OCI-LY3 (cell line): ENCODE data around the gene HOXD8.

Experiments
- H2AFZ ChIP-seq: fragments of 200-600, 300-600 bp; shearing (Covaris generic); 2 replicates; pipeline ENCODE4 v1.6.0; 2014; ENCODE audit warnings: antibody characterized with exemption, low read depth, low read length
- H3K27ac ChIP-seq: fragments of 200-600, 300-600 bp; sonication (generic); 2 replicates; pipeline ENCODE4 v1.5.1; 2014; ENCODE audit warnings: mild to moderate bottlenecking, low read length, moderate library complexity, mixed read lengths
- H3K27me3 ChIP-seq: fragments of 200-600, 300-600 bp; sonication (generic); 2 replicates; pipeline ENCODE4 v1.6.1; 2014; ENCODE audit warnings: low read depth, low read length, mixed read lengths
- H3K36me3 ChIP-seq: fragments of 200-600, 300-600 bp; sonication (generic); replicated peaks from 2 replicates; pipeline ENCODE3; 2014; ENCODE audit warnings: low read depth, low read length, mixed read lengths
- H3K4me1 ChIP-seq: fragments of 300-600, 200-600 bp; sonication (generic); 2 replicates; pipeline ENCODE4 v1.6.1; 2014; ENCODE audit warnings: low read length, mixed read lengths
- H3K4me2 ChIP-seq: fragments of 200-600, 300-600 bp; sonication (generic); 2 replicates; pipeline ENCODE4 v1.6.1; 2014; ENCODE audit warnings: low read length, mixed read lengths
- H3K4me3 ChIP-seq: fragments of 300-600, 200-600 bp; sonication (generic); 2 replicates; pipeline ENCODE4 v1.5.1; 2014; ENCODE audit warnings: antibody characterized with exemption, mild to moderate bottlenecking, low read length, moderate library complexity
- H3K79me2 ChIP-seq: fragments of 300-600, 200-600 bp; shearing (Covaris generic); 2 replicates; pipeline ENCODE4 v1.6.1; 2014; ENCODE audit warnings: mild to moderate bottlenecking, low read length, mixed read lengths
- H3K9ac ChIP-seq: fragments of 300-600, 200-600 bp; shearing (Covaris generic); 2 replicates; pipeline ENCODE4 v1.6.0; 2014; ENCODE audit warnings: mild to moderate bottlenecking, low read length, moderate library complexity
- H3K9me3 ChIP-seq: fragments of 200-600, 300-600 bp; shearing (Covaris generic); 2 replicates; pipeline ENCODE4 v1.6.1; 2014; ENCODE audit warnings: low read length, mixed read lengths; ENCODE audit not compliant: insufficient read depth
- H4K20me1 ChIP-seq: fragments of 200-600, 300-600 bp; sonication (generic); 2 replicates; pipeline ENCODE4 v1.6.1; 2016; ENCODE audit warnings: low read length, mixed read lengths; ENCODE audit not compliant: insufficient read depth
- CTCF ChIP-seq: fragments of 200-600, 300-600 bp; sonication (generic); IDR thresholded peaks from 2 replicates; pipeline ENCODE4 v1.5.1; 2014; ENCODE audit warnings: antibody characterized with exemption, low read length, low read depth
- EZH2phosphoT487 ChIP-seq: fragments of 200-600 bp; shearing (Covaris generic); IDR thresholded peaks from 2 replicates; pipeline ENCODE4 v1.6.1; 2018; ENCODE audit warnings: antibody characterized with exemption, mixed run types, low read depth

The HOXD8 gene

DNA sequence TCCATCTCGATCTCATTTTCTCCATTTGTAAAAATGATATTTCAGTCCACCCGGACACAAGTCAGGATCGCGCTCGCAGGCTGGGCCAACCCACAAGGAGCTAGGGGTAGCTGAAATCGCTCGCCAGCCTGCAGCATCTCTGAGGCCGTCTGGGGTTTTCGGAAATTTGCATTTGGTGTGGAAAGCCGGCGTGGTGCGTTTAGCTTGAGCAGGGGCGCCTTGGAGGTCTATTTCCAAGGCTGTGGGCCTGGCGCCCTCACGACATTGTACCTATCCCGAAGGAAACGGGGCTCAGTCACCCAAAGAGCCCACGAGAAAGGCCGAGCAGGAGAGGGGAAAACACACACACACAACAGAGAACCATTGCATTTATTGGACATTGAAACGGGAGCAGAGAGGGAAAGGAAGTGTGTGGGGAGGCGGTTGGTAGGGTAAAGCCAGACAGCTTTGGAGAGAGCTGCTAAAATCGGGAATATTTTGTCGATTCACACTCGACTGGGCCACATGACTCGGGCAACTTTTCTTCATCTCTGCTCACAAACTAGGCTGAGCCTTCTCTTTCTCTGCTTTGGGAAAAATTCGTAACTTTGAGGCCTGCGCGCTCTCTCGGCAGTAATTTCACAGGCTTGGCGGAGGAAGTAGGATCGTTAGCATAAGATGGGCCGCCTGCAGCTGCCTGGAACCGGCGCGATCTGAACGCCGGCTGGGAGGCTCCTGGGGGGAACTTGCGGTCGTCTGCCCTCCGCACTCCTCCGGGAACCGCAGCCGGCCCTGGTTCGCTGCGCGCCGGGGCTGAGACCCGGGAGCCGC lies 1.1 kb upstream of the HOXD8 start:
- Histone ChIP-seq H3K4me1 (no peaks in the 10 kb centered on the region), H3K79me2 (no peaks in the 10 kb centered on the region), H4K20me1 (no peaks in the 10 kb centered on the region), H3K27me3 (no peaks in the 10 kb centered on the region), H3K4me3 (no peak overlapping the region), H2AFZ (no peak overlapping the region), H3K9me3 (no peaks in the 10 kb centered on the region), H3K36me3 (no peaks in the 10 kb centered on the region), H3K9ac (no peak overlapping the region), H3K27ac (no peak overlapping the region), H3K4me2 (no peak overlapping the region)
- TF ChIP-seq EZH2phosphoT487 (no peak), CTCF (no peak)

DNA sequence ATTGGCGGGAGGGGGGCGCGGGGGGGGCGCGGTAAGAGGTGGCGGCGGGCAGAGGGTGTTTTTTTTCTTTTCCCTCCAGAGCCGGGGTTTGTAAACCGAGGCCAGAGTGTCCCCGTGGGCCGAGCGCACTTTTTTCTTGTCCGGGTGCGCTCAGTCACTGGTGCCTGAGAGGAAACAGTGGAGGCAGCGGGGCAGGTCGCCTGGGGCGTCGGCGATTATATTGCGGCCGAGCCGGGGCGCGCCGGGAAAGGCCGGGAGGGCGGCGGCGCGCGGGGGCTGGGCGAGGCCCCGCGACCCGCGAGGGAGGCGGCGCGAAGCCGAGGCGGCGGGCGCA lies 275 bp downstream of the HOXD8 start:
- Histone ChIP-seq H3K9me3 (no peaks in the 10 kb centered on the region), H3K27me3 (no peaks in the 10 kb centered on the region), H3K9ac (no peak overlapping the region), H3K36me3 (no peaks in the 10 kb centered on the region), H3K4me2 (no peak overlapping the region), H3K27ac (no peak overlapping the region), H4K20me1 (no peaks in the 10 kb centered on the region), H3K4me3 (no peak overlapping the region), H3K4me1 (no peaks in the 10 kb centered on the region), H2AFZ (no peak overlapping the region), H3K79me2 (no peaks in the 10 kb centered on the region)
- TF ChIP-seq EZH2phosphoT487 (no peak), CTCF (no peak)

DNA sequence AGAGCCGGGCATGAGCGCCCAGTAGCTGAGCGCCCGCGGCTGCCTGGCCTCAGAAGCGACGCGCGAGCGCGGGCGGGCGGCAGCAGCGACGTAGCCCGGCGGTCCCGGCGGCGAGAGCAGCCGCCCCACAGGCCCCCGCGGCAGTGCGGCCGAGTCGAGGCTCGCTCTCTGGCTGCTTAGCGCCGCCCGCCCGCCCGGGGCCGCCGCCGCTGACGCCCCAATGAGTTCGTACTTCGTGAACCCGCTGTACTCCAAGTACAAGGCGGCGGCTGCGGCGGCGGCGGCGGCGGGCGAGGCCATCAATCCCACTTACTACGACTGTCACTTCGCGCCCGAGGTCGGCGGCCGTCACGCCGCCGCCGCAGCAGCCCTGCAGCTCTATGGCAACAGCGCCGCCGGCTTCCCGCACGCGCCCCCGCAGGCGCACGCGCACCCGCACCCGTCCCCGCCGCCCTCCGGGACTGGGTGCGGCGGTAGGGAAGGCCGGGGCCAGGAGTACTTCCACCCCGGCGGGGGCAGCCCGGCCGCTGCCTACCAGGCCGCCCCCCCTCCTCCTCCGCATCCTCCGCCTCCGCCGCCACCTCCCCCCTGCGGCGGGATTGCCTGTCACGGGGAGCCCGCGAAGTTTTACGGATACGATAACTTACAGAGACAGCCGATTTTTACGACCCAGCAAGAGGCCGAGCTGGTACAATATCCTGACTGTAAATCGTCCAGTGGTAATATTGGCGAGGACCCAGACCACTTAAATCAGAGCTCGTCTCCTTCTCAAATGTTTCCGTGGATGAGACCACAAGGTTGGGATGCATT lies 847 bp downstream of the HOXD8 start:
- no peak overlapping the region for H3K4me2 ChIP-seq
- H3K9me3 ChIP-seq = no peaks in the 10 kb centered on the region
- H3K36me3 ChIP-seq = no peaks in the 10 kb centered on the region
- no peak overlapping the region for H3K4me3 ChIP-seq
- H2AFZ ChIP-seq = no peak overlapping the region
- no peaks in the 10 kb centered on the region for H3K79me2 ChIP-seq
- H3K27me3 ChIP-seq = no peaks in the 10 kb centered on the region
- no peak overlapping the region for H3K9ac ChIP-seq
- H4K20me1 ChIP-seq = no peaks in the 10 kb centered on the region
- no peaks in the 10 kb centered on the region for H3K4me1 ChIP-seq
- TF ChIP-seq EZH2phosphoT487 (no peak), CTCF (no peak)
- no peak overlapping the region for H3K27ac ChIP-seq
